HFF-Myc (cell line): Measurements from ENCODE around the gene TOX3.

Source experiments
- DNase-seq: peaks from one replicate; pipeline ENCODE4 v3.0.0-alpha.2; 2011; ENCODE audit warnings: low read depth; ENCODE audit errors: extremely low read depth
- H3K4me3 ChIP-seq: replicated peaks from 2 replicates; pipeline ENCODE4 v1.5.1; 2011; ENCODE audit warnings: low read depth, mild to moderate bottlenecking, control low read depth, low read length
- CTCF ChIP-seq: IDR thresholded peaks from 2 replicates; pipeline ENCODE4 v1.5.1; 2012; ENCODE audit warnings: mild to moderate bottlenecking, low read depth, low read length, control low read depth; ENCODE audit errors: missing control alignments

Gene TOX3

GRCh38 chr16:52515068-52515671 is 31.8 kb downstream of the TOX3 start:
- H3K4me3 ChIP-seq, result no peak overlapping the region
- DNase-seq, result no peak
- no peak for TF ChIP-seq CTCF

- DNase-seq, result no peak
- no peak for TF ChIP-seq CTCF
- H3K4me3 ChIP-seq, result no peak overlapping the region
These were observed 34.5 kb downstream of the TOX3 start for GRCh38 chr16:52512297-52512987.

- no peak for TF ChIP-seq CTCF
- DNase-seq, result no peak
- H3K4me3 ChIP-seq, result no peak overlapping the region
These were observed 45.2 kb downstream of the TOX3 start for GRCh38 chr16:52501746-52502145.

- TF ChIP-seq CTCF, result no peak
- H3K4me3 ChIP-seq, result no peak overlapping the region
- DNase-seq, result no peak
These were observed 46.0 kb downstream of the TOX3 start for GRCh38 chr16:52500963-52501362.

- H3K4me3 ChIP-seq, result no peak overlapping the region
- DNase-seq, result no peak
- TF ChIP-seq CTCF, result no peak
These were observed 47.9 kb downstream of the TOX3 start for GRCh38 chr16:52499060-52499440.

GRCh38 chr16:52498328-52499059 is 48.4 kb downstream of the TOX3 start:
- no peak for DNase-seq
- no peak for TF ChIP-seq CTCF
- H3K4me3 ChIP-seq, result no peak overlapping the region
